GM19099 (cell line): ENCODE results near the gene SUSD4.

ENCODE experiments used
- POLR2A ChIP-seq: IDR thresholded peaks from 3 replicates; pipeline ENCODE4 v1.6.1; 2011; ENCODE audit warnings: low read depth; ENCODE audit not compliant: insufficient read length; ENCODE audit errors: extremely low read depth

The SUSD4 gene

GRCh38 chr1:223223091-223223995 is 140.6 kb downstream of the SUSD4 start:
- TF ChIP-seq POLR2A: no peak

- TF ChIP-seq POLR2A: no peak
Observed at GRCh38 chr1:223222377-223222776, 141.6 kb downstream of the SUSD4 start.

GRCh38 chr1:223221686-223222085 is 142.3 kb downstream of the SUSD4 start:
- no peak for TF ChIP-seq POLR2A

GRCh38 chr1:223219846-223220610 is 143.9 kb downstream of the SUSD4 start:
- TF ChIP-seq POLR2A: no peak

- TF ChIP-seq POLR2A: no peak
Observed at GRCh38 chr1:223219318-223219635, 144.7 kb downstream of the SUSD4 start.

- TF ChIP-seq POLR2A: no peak
Observed at GRCh38 chr1:223217781-223218180, 146.2 kb downstream of the SUSD4 start.

- TF ChIP-seq POLR2A: no peak
Observed at GRCh38 chr1:223216531-223217205, 147.3 kb downstream of the SUSD4 start.

GRCh38 chr1:223216074-223216473 is 147.9 kb downstream of the SUSD4 start:
- TF ChIP-seq POLR2A: no peak

- no peak for TF ChIP-seq POLR2A
Observed at GRCh38 chr1:223215026-223215425, 148.9 kb downstream of the SUSD4 start.

- TF ChIP-seq POLR2A: no peak
Observed at GRCh38 chr1:223214261-223214807, 149.6 kb downstream of the SUSD4 start.

- TF ChIP-seq POLR2A: no peak
Observed at GRCh38 chr1:223212441-223212840, 151.5 kb downstream of the SUSD4 start.

GRCh38 chr1:223211323-223211985 is 152.5 kb downstream of the SUSD4 start:
- TF ChIP-seq POLR2A: no peak

GRCh38 chr1:223210788-223211120 is 153.2 kb downstream of the SUSD4 start:
- TF ChIP-seq POLR2A: no peak

GRCh38 chr1:223209992-223210787 is 153.8 kb downstream of the SUSD4 start:
- TF ChIP-seq POLR2A: no peak
